Amniotic epithelial cell (primary cell): ENCODE results near the gene FAM53B.

Experiments
- DNase-seq: peaks from one replicate; pipeline ENCODE4 v3.0.0-alpha.2; 2010; ENCODE audit warnings: low read depth

The FAM53B gene

GRCh38 chr10:124677749-124678556, 66.2 kb downstream of the FAM53B start:
- DNase-seq, result no peak

DNA sequence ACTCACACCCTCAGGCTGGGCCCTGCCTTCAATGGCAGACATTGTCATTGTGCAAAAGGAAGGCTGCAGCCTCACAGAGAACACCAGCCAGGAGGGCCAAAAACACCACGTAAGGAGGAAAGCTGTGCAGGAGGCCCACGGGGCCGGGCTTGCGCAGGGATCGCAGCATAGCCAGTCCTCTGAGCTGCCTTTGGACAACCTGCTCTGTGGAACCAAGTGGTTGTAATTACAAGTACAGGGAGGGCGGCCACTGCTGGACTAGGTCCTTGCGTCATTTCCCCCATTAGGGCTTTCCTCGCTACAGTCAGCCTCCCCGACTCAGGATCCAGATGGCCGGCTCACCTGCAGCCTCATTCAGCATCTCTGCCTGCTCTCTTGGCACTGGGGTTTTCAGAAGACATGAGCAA, 66.9 kb downstream of the FAM53B start:
- DNase-seq, result no peak

- DNase-seq, result no peak
These were observed 67.6 kb downstream of the FAM53B start for GRCh38 chr10:124676416-124677062.

DNA sequence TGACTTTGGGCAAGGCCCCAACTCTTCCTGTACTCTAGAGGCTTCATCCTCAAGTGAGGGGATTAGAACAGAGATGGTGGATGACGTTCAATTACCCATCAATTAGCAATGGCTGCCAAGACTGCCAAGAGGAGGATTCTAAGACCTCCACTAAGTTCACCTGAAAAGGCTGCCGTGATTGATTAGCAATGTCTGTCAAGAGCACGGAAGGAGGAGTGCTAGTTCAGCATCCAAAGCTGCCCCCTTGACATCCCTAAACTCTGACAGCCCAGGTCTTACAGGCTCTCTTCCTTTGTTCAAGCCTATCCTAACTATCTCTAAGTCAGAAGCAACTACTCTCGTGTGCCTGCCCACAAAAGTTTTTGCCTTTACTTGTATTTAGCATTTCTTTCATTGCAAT, 68.4 kb downstream of the FAM53B start:
- no peak for DNase-seq

DNA sequence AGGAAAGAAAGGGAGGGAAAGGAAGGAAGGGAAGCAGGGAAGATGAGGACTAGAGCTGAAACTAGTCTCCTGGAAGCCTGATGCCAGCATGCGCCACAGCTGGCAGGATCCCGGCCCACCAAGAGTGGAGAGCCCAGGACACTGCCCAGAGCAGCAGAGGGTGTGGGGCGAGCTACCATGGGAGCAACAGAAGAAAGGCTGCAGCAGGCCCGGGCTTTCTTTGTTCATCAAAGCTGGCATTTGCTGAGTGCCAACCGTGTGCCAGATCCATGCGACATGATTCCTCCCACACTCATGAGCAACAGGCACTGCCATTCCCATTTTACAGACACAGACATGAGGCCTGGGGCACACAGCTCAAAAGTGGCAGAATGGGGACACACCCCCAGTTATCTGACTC, 68.9 kb downstream of the FAM53B start:
- no peak for DNase-seq

GRCh38 chr10:124674768-124675222, 69.4 kb downstream of the FAM53B start:
- peak; percentile 45 for DNase-seq

- no peak for DNase-seq
These were observed 72.0 kb downstream of the FAM53B start for GRCh38 chr10:124672181-124672638.

DNA sequence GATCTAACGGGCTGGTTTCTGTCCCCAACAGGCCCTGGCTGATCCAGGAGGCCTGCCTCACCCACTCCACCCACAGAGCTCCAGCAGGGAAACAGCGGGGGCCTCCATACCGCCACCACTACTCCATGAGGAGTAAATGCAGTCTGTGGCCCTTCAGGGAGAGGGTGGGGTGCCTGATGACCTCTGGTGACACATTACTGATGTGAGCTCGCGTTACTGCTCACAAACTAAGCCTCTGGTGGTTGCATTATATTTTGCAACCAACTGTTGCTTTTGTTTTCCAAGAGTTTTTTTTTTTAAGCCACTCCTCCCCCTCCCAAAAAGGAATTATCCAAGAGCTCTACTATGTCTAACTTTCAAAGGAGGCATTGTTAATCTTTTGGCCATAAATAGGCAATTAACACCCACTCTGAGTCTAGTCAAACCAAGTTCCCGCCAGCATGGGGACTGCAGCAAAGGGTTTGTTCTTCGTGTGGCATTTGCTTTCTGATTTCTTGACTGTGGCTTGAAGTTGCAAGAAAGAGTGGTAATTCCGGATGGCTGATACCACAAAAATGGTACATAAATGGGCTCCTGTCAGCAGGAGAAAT, 72.6 kb downstream of the FAM53B start:
- peak; percentile 62 for DNase-seq

DNA sequence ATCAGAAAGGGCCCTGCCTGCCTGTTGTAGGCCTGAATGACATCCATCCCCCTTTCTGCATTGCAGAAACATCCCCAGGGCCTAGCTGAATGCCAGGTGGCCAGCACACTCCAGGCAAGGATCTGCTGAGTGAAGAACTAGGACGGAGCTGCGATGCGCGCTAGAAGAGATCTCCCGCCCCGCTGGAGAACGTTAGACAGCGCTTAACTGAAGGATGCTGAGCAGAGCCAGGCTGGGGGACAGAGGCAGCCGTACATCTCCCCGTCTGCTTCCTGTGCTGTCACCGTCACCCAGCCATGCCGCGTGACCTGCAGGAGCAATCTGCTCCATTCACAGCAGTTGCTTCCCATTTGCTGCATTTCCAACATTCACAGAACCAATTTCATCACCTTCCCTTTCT, 73.3 kb downstream of the FAM53B start:
- no peak for DNase-seq

DNA sequence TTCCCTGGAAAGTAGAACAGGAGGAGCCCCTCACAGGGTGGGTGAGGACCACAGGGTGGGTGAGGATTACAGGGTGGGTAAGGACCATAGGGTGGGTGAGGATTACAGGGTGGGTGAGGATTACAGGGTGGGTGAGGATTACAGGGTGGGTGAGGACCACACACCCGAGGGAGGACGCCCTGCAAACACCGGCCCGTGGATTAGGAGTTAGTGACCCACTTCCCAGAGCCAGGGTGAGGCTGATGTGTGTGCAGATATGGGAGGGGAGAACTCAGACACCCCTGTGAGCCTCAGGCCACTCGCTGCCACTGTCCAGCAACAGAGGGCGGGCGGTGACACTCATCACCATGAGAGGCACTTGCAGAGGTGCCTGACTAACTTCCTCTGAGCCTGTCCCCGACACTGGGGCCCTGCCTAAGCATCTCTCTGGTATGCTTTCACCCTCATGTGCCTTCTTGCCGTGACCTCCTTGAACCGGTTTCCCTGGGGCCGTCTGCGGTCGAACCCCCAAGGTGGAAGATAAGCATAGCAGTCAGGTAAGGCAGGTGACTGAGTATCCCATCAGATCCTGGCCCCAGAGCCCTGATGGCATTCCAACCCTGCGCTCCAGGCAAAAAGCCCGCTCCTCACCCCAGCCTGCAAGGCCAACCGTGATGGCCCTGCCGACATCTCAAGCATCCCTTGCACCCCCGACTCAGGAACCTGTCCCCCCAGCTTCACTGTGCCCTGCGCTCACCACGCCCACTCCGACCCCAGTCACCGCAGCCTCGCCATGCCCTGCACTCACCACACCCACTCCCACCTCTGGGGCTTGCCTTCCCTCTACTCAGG, 74.1 kb downstream of the FAM53B start:
- no peak for DNase-seq

GRCh38 chr10:124669141-124669823, 74.9 kb downstream of the FAM53B start:
- DNase-seq, result no peak

- DNase-seq, result no peak
These were observed 75.6 kb downstream of the FAM53B start for GRCh38 chr10:124668517-124669051.

DNA sequence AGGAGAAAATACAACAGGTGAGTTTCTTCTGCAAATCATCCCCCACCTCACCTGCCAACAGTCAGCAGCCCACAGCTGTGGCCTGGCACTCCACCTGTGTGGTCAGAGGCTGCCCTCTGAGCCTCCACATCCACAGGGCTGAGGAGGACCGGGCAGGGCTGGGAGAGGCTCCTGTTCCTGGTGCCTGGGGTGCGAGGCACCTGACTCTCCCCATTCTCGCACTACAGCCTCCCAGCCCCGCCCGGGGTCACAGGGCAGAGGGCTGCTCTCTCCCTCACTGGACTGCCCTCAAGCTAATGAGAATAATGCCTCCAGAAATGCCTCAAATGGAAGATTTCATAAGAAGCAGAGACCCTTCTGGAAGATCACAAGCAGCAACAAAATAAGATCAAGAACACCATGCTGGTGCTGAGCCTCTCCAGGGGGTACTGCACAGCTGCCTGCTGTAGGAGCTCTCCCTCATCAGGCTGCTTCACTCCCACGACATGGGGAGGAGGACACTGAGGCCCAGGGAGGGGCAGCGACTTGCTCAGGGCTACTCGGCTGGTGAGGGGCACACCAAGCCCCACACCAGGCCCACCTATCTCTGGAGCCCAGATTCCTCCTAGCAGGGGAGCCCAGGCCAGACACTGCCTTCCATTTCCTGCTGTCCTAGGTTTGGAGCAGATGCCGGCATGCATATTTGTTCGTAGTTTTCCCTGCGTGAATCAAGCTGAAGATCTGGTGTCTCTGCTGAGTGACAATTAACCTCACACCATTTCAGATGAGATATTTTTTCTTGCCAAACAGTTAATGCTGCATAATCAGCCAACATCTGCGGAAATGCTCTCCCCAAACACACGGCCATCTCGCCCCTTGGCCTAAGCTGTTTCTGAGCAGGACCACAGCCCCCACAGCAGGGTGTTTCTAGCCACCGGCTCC, 76.5 kb downstream of the FAM53B start:
- peak; percentile 24 for DNase-seq

GRCh38 chr10:124666494-124666893, 77.7 kb downstream of the FAM53B start:
- DNase-seq, result no peak

- peak; percentile 60 for DNase-seq
These were observed 78.2 kb downstream of the FAM53B start for GRCh38 chr10:124665980-124666379.

DNA sequence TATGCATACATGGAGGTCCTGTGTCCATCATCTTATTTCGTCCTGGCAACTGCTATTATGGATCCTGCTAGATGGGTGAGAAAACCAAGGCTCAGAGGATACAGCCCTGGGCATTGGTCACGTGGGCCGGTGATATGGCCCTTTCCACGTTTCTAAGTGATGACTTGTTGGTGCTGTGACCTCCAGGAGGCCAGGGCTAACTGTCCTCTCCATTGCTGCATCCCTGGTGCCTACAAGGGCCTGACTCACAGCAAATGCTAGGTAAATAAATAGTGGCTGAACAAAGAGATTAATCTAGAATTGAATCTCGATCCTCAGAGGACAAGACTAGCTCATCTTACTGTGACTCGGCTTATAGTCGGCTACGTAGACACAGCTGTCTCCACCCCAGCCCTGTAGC, 78.6 kb downstream of the FAM53B start:
- no peak for DNase-seq

GRCh38 chr10:124665091-124665490, 79.1 kb downstream of the FAM53B start:
- no peak for DNase-seq

DNA sequence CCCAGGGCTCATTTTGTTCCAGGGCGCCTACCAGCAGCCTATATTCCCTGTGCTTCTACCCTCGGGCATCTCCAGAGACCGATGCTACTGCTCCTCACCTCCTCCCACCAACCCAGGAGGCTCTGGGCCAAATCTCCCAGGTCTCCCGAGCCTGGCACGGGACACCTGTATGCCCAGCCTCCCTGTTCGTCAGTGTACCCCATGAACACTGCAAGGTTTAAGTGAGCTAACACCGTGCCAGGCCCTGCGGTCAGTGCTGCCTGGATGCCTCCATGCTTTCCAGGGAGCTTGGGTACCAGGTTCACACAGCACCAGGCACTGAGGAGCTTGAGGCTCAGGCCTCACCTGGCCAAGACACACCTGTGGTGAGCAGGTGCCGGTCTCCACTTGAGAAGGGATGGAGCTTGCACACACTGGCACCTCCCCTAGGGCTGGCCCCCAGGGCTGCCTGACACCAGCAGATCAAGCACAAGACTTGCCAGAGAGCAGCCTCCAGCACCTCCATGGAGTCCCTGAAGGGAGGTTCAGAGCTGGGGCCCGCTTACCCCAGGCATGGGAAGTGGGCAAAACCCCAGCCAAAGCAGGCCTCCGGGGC, 80.3 kb downstream of the FAM53B start:
- DNase-seq, result no peak

- no peak for DNase-seq
These were observed 81.0 kb downstream of the FAM53B start for GRCh38 chr10:124663228-124663627.
